Measurements from ENCODE around the gene H2AZ2. TPM values are rescaled to one million over a fixed set of nuclear protein-coding genes. Genes with fewer than 3 reads are reported as not detected.

Gene H2AZ2
- total and polyA plus RNA-seq, 2 donors from 2014 or later (not counting 2 experiments from before 2014, with no cell fraction given), result 180 to 187 TPM

Other genes with a start within 250 kb of the H2AZ2 start
- 68.7 and 82.4 TPM in 2 replicates for gene OGDH, start 241.5 kb downstream of the H2AZ2 start, total RNA-seq
- gene OGDH, start 241.5 kb downstream of the H2AZ2 start, polyA plus RNA-seq, result 37.6 and 46.4 TPM in 2 replicates
- 15.1 and 17.7 TPM in 2 replicates for gene ZMIZ2, start 99.2 kb downstream of the H2AZ2 start, total RNA-seq
- gene ZMIZ2, start 99.2 kb downstream of the H2AZ2 start, polyA plus RNA-seq, result 17.7 and 19.1 TPM in 2 replicates
- gene PPIA, start 51.4 kb downstream of the H2AZ2 start, total RNA-seq, result 4,179 and 4,396 TPM in 2 replicates
- 6,662 and 7,130 TPM in 2 replicates for gene PPIA, start 51.4 kb downstream of the H2AZ2 start, polyA plus RNA-seq
- 16.9 and 17.8 TPM in 2 replicates for gene PURB, start 37.4 kb upstream of the H2AZ2 start, total RNA-seq
- gene PURB, start 37.4 kb upstream of the H2AZ2 start, polyA plus RNA-seq, result 4.0 and 4.9 TPM in 2 replicates
- 0.04 and 0.10 TPM in 2 replicates for gene MYO1G, start 130.9 kb upstream of the H2AZ2 start, total RNA-seq
- gene MYO1G, start 130.9 kb upstream of the H2AZ2 start, polyA plus RNA-seq, result 0.08 TPM in 1 of 2 replicates, not detected in the other
- gene CCM2, start 152.1 kb upstream of the H2AZ2 start, total RNA-seq, result 65.4 and 68.9 TPM in 2 replicates
- 84.0 and 86.5 TPM in 2 replicates for gene CCM2, start 152.1 kb upstream of the H2AZ2 start, polyA plus RNA-seq
- 4.4 and 5.3 TPM in 2 replicates for gene NACAD, start 240.9 kb upstream of the H2AZ2 start, total RNA-seq
- gene NACAD, start 240.9 kb upstream of the H2AZ2 start, polyA plus RNA-seq, result 3.4 and 3.8 TPM in 2 replicates

Data from foreskin keratinocyte (primary cell).